ENCODE measurements around the gene TUBB4A.

Gene TUBB4A

DNA sequence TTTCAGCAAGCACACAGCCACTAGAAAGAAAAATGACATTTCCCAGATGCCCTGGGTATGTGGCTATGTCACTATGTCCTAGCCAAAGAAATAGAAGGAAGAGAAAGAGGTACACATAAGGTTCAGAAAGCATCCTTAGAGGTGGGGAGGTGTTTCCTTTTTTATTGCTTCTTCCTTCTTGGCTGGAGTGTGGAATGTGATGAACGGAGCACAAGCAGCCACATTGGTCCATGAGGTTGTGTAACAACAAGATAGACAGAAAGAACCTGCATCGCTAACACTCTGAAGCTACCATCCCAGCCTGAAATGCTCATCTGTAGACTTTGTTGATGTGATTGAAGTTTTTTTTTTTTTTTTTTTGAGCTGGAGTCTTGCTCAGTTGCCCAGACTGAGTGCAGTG lies 49.2 kb downstream of the TUBB4A start:
- DNase-seq (ENCODE audit: extremely low read depth, low read depth) = no peak
- TF ChIP-seq, protein P1, sequence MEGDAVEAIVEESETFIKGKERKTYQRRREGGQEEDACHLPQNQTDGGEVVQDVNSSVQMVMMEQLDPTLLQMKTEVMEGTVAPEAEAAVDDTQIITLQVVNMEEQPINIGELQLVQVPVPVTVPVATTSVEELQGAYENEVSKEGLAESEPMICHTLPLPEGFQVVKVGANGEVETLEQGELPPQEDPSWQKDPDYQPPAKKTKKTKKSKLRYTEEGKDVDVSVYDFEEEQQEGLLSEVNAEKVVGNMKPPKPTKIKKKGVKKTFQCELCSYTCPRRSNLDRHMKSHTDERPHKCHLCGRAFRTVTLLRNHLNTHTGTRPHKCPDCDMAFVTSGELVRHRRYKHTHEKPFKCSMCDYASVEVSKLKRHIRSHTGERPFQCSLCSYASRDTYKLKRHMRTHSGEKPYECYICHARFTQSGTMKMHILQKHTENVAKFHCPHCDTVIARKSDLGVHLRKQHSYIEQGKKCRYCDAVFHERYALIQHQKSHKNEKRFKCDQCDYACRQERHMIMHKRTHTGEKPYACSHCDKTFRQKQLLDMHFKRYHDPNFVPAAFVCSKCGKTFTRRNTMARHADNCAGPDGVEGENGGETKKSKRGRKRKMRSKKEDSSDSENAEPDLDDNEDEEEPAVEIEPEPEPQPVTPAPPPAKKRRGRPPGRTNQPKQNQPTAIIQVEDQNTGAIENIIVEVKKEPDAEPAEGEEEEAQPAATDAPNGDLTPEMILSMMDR (IDR thresholded peaks at IDR 0.05; ENCODE audit: low read depth, low read length) = no peak

DNA sequence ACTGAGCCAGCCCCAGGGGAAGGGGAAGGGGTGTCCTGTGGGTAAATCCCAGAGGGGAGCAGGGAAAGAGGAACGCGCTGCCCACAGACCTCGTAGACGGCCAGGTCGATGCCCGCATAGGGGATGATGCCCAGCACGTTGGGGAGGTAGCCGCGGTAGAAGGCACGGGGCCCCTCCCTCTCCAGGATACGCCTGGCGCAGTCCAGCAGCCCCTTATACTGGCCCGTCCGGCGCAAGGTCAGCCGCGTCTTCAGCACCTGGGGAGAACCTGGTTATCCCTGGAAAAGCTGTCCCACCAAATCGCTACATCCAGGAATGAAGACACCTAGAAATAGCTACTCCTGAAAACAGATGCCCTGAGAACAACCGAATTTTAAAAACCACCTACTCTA lies 49.9 kb downstream of the TUBB4A start:
- DNase-seq (ENCODE audit: extremely low read depth, low read depth) = no peak
- TF ChIP-seq, protein P1 (IDR thresholded peaks at IDR 0.05; ENCODE audit: low read depth, low read length) = no peak

DNA sequence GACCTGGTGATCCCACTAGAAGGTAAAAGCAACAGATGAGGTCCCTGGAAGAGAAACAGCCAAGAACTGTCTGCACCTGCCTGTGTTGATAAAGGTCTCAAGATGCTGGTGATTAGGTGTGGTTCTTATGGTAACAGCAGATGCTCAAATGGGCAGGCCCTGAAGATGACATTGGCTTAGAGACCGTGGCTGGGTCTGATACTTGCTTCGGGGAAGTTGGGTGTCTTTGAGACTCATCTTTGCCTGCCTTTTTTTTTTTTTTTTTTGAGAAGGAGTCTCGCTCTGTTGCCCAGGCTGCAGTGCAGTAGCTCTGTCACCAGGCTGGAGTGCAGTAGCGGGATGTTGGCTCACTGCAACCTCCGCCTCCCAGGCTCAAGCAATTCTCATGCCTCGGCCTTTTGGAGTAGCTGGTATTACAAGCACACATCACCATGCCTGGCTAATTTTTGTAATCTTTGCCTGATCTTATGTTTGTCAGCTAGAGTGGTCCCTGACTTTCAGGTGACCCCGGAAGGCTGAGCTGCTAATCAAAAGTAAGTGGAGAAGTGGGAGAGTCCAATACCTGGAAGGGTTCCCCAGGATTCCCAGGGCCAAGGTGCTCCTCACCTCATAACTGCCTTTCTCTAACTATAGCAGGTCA lies 50.4 kb downstream of the TUBB4A start:
- TF ChIP-seq, protein P1 (IDR thresholded peaks at IDR 0.05; ENCODE audit: low read depth, low read length) = no peak
- no peak for DNase-seq (ENCODE audit: extremely low read depth, low read depth)

DNA sequence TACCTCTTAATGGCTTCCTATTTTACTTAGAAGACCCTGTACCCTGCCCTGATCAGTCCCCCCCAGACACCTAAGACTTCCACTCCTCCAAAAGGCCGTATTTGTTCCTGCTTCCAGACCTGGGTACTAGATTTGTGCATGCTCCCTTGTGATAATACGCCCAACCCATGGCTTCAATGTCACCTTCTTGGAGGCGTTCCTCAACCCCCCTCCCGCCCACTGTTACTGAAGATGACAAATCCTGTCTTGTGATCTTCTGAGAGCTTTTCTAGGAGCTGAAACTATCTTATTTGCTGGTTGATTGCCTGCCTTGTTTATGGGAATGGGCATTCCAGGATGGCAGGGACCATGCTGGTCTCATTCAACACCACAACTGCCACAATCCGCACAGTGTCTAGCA lies 51.9 kb downstream of the TUBB4A start:
- TF ChIP-seq, protein P1 (IDR thresholded peaks at IDR 0.05; ENCODE audit: low read depth, low read length) = no peak
- no peak for DNase-seq (ENCODE audit: extremely low read depth, low read depth)

DNA sequence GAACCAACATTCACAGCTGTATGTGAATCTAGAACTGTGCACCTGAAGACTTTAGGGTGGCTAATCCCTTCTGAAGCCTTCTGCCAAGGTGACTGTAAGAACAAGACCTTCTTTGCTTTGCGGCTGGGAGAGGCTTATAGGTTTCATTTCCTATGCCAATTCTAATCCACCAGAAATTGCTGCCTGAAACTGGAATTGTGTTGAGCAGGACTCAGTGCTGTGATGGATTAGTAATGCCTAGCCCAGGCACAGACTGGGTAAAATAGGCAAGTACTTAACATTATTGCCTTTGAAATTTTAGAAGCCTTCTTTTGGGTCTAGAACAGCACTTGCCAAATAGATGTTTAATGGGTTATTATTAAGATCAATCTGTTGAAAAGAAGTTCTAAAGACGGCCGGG lies 54.1 kb downstream of the TUBB4A start:
- no peak for DNase-seq (ENCODE audit: extremely low read depth, low read depth)
- TF ChIP-seq, protein P1 (IDR thresholded peaks at IDR 0.05; ENCODE audit: low read depth, low read length) = no peak

DNA sequence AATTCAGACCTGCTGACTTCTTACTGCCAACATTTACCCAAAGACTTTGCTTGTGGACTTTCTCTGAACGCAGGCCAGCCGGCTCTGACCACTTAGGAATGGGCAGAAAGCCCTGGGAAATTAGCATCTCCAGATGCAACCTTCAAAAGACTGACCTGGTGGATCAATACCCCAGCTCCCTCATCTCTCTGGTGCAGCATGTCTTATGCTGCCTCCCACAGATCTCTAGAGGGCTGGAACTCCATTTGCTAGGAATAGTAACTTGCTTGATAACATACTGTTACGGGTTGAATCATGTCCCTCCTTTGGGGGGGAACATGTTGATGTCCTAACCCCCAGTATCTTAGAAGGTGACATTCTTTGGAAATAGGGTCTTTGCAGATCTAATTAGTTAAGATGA lies 55.7 kb downstream of the TUBB4A start:
- DNase-seq (ENCODE audit: extremely low read depth, low read depth) = no peak
- TF ChIP-seq, protein P1 (IDR thresholded peaks at IDR 0.05; ENCODE audit: low read depth, low read length) = no peak

Measured in AG09319 (cell line).